ENCODE results near the gene KAT2A. TPM values are rescaled to one million over a fixed set of nuclear protein-coding genes. Genes with fewer than 3 reads are reported as not detected.

The KAT2A gene
- total and polyA plus RNA-seq, 11 donors, result 6.9 to 33.0 (median 15.3) TPM

GRCh38 chr17:42087042-42087701 lies 34.0 kb downstream of the KAT2A start:
- DNase-seq, result no peak
- Histone ChIP-seq H3K27ac (no peak overlapping the region), H3K4me1 (no peaks in the 10 kb centered on the region), H3K27me3 (peaks cover 0 to 17% (median 3%) of the 10 kb centered on the region in 9 donors), H3K36me3 (no peaks in the 10 kb centered on the region), H3K9me3 (no peaks in the 10 kb centered on the region), H3K4me3 (no peak overlapping the region)
- intact Hi-C loops (cut with DNase I), result no loop called here
- 78 to 84% (median 80%) methylated on average over 7 of the region's 7 CpGs for WGBS, 4 donors
- TF ChIP-seq CTCF (IDR thresholded peaks at IDR 0.05) (no peak), POLR2A (IDR thresholded peaks at IDR 0.05) (no peak)
- no peak for ATAC-seq

- Histone ChIP-seq H3K9me3 (no peaks in the 10 kb centered on the region), H3K27ac (no peak overlapping the region), H3K4me3 (no peak overlapping the region), H3K36me3 (no peaks in the 10 kb centered on the region), H3K4me1 (no peaks in the 10 kb centered on the region), H3K27me3 (peaks cover 0 to 3% (median 0%) of the 10 kb centered on the region in 9 donors)
- 86 to 93% (median 89%) methylated on average over 7 to 9 of the region's 9 CpGs for WGBS, 4 donors
- TF ChIP-seq POLR2A (IDR thresholded peaks at IDR 0.05), result no peak
- TF ChIP-seq CTCF (IDR thresholded peaks at IDR 0.05), result no peak
- no peak for DNase-seq
- ATAC-seq, result no peak
- intact Hi-C loops (cut with DNase I), result no loop called here
Measured at GRCh38 chr17:42081516-42082129, 39.5 kb downstream of the KAT2A start.

GRCh38 chr17:42079541-42079940 lies 41.6 kb downstream of the KAT2A start:
- H3K4me1 ChIP-seq, result no peaks in the 10 kb centered on the region
- no peak overlapping the region for H3K27ac ChIP-seq
- intact Hi-C loops (cut with DNase I), result no loop called here
- DNase-seq, result no peak
- 62 to 71% (median 69%) methylated on average over 2 of the region's 2 CpGs for WGBS, 4 donors
- no peak overlapping the region for H3K4me3 ChIP-seq
- H3K27me3 ChIP-seq, result no peaks in the 10 kb centered on the region
- TF ChIP-seq POLR2A (IDR thresholded peaks at IDR 0.05), result no peak
- TF ChIP-seq CTCF (IDR thresholded peaks at IDR 0.05), result no peak
- ATAC-seq, result no peak
- H3K36me3 ChIP-seq, result no peaks in the 10 kb centered on the region
- H3K9me3 ChIP-seq, result no peaks in the 10 kb centered on the region

- intact Hi-C loops (cut with DNase I), result no loop called here
- peaks cover 0 to 6% (median 0%) of the 10 kb centered on the region in 9 donors for H3K27me3 ChIP-seq
- DNase-seq (no peak), ATAC-seq (no peak)
- H3K36me3 ChIP-seq, result no peaks in the 10 kb centered on the region
- TF ChIP-seq POLR2A (IDR thresholded peaks at IDR 0.05) (no peak), CTCF (IDR thresholded peaks at IDR 0.05) (no peak)
- H3K9me3 ChIP-seq, result no peaks in the 10 kb centered on the region
- no peaks in the 10 kb centered on the region for H3K4me1 ChIP-seq
- H3K4me3 ChIP-seq, result no peak overlapping the region
- 46 to 56% (median 55%) methylated on average over 8 of the region's 8 CpGs for WGBS, 4 donors
- H3K27ac ChIP-seq, result no peak overlapping the region
Measured at GRCh38 chr17:42078396-42079043, 42.6 kb downstream of the KAT2A start.
